SKM-1 (cell line): Measurements from ENCODE around the gene IL3RA.
"Not testable (repeated sequence)": the region's sequence is repeated elsewhere in the genome, so short reads cannot be mapped to it uniquely, and the experiment has no call there.

Experiments used
- DNase-seq: peaks from one replicate; lab custom pipeline; 2025; ENCODE audit not compliant: unreplicated experiment; lab: John Stamatoyannopoulos, UW

IL3RA gene

DNA sequence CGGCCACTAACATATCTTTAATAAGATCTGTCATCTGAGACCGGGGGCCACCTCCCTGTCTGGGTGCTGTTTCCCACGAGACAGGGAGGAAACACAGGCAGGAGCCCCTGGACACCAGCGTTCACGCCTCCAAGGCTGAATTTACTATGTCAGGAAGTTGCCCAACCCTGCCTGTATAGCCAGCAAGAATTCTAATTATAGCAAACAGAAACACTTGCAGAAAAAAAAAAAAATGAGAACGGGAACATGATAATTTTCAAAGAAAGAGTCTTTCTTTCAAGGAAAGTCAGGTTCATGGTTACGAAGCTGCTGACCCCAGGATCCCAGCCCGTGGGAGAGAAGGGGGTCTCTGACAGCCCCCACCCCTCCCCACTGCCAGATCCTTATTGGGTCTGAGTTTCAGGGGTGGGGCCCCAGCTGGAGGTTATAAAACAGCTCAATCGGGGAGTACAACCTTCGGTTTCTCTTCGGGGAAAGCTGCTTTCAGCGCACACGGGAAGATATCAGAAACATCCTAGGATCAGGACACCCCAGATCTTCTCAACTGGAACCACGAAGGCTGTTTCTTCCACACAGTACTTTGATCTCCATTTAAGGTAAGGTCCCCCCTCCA, at the start of gene IL3RA:
Gene IL3RA (plus strand): TSS at position 455 of the 613 bp plus-strand sequence. CDS start 4,981 bp downstream, outside the sequence.
- DNase-seq = peak; percentile 84

DNA sequence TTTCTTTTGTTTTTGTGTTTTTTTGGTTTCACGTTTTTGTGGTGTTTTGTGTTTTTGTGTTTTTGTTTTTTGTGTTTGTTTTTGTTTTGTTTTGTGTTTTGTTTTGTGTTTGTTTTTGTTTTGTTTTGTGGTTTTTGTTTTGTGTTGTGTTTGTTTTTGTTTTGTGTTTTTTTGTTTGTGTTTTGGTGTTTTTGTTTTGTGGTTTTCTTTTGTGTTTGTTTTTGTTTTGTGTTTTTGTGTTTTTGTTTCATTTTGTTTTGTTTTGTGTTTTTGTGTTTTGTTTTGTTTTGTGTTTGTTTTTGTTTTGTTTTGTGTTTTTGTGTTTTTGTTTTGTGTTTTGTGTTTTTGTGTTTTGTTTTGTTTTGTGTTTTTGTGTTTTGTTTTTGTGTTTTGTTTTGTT, 47.0 kb upstream of the IL3RA start:
- no peak for DNase-seq

DNA sequence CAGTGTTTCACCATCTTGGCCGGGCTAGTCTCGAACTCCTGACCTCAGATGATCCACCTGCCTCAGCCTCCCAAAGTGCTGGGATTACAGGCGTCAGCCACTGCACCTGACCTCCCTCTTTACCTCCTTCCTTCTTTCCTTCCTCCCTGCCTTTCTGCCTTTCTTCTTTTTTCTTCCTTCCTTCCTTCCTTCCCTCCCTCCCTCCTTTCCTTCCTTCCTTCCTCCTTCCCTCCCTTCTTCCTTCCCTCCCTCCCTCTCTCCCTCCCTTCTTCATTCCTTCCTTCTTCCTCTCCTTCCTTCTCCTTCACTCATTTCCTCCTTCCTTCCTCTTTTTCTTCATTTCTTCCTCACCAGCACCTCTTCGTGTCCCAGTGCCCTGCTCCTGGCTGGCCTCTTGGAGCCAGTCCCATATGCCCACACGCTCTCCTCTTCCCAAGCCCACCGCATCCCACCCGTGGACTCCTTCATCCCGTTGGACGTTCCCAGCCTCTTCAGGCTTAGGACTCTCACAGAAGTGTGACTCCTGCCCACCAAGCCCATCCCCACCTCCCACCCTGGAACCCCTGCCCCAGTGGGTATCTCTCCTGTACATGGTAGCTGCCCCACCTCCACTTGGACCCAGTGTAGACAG, 45.4 kb upstream of the IL3RA start:
- DNase-seq = no peak

DNA sequence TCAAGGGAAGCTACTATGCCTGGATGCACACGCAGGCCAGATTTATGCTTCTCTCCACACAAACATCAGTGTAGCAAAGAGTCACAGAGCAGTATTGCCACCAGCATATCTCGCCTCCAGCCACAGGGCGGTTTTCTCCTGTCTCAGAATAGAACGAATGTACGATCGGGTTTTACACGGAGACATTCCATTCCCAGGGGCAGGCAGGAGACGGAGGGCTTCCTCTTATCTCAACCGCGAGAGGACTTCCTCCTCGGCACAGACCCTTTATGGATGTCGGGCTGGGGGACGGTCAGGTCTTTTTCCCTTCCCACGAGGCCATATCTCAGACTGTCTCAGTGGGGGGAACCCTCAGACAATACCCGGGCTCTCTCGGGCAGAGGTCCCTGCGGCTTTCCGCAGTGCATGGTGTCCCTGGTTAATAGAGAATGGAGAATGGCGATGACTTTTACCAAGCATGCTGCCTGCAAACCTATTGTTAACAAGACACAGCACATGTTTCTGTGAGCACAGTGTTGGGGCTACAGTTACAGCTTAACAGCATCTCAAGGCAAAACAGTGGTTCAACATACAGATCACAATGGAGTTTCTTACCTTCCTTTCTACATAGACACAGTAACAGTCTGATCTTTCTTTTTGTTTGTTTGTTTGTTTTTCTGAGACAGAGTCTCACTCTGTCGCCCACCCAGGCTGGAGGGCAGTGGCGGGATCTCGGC, 43.9 kb upstream of the IL3RA start:
- no peak for DNase-seq

DNA sequence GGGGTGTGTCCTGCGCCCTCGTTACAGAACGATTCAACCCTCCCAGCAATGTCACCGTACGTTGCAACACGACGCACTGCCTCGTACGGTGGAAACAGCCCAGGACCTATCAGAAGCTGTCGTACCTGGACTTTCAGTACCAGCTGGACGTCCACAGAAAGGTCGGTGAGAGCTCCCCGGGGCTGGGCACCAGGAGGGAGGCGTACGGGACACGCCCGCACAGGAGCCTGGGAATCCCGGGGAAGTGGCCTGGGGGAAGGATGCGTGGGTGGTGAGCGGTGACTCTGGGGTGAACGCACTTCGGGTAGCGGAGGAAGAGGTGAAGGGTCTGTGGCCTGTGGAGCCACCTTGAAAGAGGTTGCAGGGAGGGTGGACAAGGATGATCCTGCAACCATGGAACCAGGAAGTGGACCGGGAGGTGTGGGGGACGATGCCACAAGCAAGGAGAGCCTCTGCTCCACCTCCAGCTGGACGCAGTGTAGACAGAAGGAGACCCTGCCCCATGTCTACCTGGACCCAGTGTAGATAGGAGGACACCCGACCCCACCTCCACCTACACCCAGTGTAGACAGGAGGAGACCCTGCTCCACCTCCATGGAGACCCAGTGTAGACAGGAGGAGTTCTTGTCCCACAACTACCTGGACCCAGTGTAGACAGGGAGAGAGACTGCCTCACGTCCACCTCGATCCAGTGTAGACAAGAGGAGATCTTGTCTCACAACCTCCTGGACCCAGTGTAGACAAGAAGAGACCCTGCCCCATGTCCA, 42.1 kb upstream of the IL3RA start:
- DNase-seq = no peak

DNA sequence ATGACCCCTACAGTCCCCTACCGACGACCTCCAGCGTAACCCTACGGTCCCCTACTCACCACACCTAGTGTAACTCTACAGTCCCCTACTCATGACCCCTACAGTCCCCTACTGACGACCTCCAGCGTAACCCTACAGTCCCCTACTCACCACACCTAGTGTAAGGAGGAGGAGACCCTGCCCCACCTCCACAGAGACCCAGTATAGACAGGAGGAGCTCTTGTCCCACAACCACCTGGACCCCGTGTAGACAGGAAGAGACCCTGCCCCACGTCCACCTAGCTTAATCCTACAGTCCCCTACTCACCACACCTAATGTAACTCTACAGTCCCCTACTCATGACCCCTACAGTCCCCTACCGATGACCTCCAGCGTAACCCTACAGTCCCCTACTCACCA, 41.0 kb upstream of the IL3RA start:
- DNase-seq = no peak

DNA sequence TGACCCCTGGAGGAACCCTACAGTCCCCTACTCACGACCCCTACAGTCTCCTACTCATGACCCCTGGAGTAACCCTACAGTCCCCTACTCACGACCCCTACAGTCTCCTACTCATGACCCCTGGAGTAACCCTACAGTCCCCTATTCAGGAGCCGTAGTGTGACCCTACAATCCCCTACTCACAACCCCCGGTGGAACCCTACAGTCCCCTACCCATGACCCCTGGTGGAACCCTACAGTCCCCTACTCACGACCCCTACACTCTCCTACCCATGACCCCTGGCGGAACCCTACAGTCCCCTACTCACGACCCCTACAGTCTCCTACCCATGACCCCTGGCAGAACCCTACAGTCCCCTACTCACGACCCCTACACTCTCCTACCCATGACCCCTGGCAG, 39.0 kb upstream of the IL3RA start:
- not testable (repeated sequence) for DNase-seq

DNA sequence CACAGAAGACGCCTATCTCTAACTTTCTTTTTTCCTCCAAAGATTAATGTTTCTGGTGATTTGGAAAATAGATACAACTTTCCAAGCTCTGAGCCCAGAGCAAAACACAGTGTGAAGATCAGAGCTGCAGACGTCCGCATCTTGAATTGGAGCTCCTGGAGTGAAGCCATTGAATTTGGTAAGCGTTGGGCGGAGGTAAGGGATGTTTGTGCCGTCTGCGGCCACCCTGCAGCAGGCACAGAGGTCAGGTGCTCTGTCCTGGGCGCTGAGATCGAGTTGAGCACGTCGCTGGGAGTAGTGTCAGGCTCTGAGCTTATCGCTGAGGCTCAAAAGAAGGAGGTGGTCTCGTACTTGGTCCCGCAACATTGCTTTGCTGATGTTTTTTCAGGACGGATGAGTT, 36.1 kb upstream of the IL3RA start:
- no peak for DNase-seq

DNA sequence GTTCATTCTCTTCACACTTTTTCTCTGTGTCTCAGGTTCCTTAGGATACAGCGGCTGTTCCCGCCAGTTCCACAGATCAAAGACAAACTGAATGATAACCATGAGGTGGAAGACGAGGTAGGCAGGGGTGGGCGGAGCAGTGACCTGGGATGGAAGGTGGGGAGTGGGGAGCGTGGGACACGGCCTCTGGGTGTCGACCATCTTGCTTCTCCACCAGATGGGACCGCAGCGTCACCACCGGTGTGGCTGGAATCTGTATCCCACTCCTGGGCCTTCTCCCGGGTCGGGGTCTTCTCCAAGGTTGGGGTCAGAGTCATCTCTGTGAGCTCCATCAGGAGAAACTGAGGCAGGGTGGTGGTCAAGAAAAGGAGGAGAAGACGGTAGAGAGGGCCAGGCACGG, 31.2 kb upstream of the IL3RA start:
- DNase-seq = no peak

DNA sequence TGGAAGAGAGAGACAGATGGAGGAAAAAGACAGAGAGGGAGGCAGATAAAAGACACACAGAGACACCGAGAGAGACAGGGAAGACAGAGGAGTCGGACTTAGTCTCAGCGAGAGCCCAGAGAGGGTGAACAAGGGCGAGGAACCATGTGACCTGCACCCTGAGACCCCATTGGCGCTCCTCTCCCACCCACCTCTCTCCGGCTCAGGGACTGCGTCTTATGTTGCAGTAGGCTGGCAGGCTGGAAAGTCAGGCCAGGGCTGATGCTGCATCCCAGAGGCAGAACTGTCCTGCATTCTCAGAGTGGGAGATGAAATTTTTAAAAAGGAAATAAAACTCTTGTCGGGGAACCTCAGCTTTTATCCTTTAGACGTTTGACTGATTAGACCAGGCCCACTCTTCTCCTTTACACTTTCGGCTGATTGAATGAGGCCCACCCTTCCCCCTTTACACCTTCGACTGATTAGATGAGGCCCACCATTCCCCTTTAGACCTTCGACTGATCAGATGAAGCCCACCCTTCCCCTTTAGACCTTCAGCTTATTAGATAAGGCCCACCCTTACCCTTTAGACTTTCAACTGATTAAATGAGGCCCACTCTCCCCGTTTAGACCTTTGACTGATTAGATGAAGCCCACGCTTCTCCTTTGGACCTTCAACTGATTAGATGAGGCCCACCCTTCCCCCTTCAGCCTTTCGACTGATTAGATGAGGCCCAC, 29.5 kb upstream of the IL3RA start:
- DNase-seq = no peak

DNA sequence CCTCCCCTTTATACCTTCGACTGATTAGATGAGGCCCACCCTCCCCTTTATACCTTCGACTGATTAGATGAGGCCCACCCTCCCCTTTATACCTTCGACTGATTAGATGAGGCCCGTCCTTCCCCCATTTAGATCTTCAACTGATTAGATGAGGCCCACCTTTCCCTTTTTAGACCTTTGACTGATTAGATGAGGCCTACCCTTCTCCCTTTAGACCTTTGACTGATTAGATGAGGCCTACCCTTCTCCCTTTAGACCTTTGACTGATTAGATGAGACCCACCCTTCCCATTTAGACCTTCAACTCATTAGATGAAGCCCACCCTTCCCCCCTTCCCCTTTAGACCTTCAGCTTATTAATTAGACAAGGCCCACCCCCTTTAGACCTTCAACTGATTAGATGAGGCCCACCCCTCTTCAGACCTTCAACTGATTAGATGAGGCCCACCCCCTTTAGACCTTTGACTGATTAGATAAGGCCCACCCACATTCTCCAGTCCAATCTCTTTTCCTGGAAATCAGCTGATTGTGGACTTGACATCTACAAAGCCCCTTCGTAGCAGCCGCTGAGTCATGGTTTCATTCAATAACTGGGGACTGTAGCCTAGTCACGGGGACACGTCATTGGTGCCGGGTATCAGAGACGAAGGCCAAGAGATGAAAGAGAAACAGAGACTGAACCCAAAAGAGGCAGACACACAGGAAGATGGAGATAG, 28.8 kb upstream of the IL3RA start:
- no peak for DNase-seq

DNA sequence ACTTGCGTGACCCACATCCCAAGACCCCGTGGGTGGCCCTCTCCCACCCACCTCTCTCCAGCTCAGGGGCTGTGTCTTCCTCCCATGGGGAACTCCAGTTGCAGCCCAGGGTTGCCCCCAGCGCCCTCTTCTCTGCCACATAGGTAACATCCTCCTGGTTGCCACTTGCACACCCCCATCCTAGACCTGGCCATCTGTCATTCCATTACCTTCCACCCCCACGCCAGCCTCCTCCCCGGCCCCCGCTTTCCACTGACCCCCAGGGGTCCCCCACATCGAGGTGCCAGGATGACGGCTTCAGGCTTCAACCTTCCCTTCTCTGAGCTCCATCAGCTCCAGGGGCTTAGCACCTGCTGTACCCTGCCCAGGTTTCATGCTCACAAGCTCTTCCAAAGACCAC, 28.1 kb upstream of the IL3RA start:
- DNase-seq = no peak

DNA sequence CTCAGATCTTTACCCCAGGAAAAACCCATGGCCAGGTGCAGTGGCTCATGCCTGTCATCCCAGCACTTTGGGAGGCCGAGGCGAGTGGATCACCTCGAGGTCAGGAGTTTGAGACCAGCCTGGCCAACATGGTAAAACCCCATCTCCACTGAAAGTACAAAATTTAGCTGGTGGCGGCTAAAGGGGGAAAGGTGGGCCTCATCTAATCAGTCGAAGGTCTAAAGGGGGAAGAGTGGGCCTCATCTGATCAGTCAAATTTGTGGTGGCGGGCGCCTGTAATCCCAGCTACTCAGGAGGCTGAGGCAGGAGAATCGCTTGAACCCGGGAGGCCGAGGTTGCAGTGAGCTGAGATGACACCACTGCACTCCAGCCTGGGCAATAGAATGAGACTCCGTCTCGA, 27.7 kb upstream of the IL3RA start:
- not testable (repeated sequence) for DNase-seq

DNA sequence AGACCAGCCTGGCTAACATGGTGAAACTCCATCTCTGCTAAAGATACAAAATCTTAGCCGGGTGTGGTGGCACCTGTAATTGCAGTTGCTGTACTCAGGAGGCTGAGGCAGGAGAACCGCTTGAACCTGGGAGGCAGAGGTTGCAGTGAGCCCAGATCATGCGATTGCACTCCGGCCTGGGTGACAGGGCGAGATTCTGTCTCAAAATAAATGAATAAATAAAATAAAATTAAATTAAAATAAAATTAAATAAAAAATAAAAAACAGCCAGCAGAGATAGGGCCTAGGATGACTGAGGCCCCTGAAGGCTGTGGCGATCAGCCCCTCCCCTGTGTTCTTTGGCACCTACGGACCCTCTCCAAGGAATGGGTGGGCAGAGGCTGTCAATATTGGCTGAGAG, 22.8 kb upstream of the IL3RA start:
- DNase-seq = no peak

DNA sequence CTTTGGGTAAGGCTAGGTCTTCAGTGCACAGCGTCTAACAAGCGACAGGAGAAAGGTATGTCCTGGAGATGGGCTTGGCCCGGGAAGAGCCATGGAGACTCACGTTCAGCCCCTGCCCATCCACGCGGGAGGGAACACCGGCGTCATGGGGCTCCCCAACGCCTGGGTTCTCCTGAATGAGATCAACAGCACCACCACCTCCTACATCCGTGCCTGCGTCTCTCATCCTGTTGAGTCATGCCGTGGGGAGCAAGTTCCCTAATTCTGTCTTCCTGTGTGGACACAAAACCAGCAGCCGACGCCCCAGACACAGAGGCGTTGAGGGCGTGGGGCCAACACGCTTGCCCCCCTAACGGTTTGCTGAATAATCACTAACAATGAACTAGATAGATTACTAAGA, 20.1 kb upstream of the IL3RA start:
- peak; percentile 89 for DNase-seq

DNA sequence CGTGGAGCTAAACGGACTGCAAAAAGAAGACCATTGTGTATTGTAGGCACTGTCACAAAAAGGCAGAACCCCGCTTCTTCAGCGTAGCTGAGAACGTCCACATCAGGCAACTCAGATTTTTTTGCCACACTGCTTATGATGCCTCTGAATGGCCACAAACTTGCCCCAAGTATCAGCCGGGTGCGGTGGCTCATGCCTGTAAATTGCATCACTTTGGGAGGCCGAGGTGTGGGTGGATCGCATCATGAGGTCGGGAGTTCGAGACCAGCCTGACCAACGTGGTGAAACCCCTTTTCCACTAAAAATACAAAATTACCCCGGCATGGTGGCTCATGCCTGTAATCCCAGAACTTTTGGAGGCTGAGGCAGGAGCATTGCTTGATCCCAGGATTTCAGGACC, 14.9 kb upstream of the IL3RA start:
- no peak for DNase-seq

DNA sequence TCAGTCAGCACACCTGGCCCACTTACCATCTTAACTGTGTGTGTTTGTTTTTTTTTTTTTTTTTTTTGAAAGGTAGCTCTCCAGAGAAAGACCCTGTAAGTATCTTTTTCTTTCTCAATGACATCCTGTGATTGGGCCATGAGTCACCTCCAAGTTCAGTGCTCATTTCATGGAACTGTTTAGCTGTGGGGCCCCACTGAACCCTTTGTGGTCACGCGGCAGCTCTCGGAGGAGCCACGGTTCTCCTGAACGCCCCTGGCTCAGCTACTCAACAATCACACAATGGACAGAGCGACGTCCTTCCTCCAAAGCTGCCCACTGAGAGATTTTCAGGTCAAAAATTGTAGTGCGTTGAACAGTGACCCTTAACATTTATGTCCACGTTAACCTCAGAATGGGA, 14.2 kb upstream of the IL3RA start:
- DNase-seq = no peak

DNA sequence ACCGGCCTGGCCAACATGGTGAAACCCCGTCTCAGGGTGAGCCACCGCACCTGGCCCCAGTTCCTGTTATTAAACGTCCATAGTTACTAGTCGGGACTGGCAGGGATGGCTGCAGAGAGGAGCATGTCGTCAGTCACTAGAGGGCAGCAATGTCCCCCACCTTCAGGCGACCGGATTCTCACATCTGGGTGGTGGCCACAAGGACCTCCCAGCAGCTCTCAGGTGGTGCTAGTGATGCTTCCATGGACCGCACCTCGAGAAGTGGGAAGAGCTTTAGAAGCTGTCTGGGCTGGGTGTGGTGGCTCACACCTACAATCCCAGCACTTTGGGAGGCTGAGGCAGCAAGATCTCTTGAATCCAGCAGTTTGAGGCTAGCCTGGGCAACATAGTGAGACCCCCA, 13.3 kb upstream of the IL3RA start:
- DNase-seq = peak; percentile 89

DNA sequence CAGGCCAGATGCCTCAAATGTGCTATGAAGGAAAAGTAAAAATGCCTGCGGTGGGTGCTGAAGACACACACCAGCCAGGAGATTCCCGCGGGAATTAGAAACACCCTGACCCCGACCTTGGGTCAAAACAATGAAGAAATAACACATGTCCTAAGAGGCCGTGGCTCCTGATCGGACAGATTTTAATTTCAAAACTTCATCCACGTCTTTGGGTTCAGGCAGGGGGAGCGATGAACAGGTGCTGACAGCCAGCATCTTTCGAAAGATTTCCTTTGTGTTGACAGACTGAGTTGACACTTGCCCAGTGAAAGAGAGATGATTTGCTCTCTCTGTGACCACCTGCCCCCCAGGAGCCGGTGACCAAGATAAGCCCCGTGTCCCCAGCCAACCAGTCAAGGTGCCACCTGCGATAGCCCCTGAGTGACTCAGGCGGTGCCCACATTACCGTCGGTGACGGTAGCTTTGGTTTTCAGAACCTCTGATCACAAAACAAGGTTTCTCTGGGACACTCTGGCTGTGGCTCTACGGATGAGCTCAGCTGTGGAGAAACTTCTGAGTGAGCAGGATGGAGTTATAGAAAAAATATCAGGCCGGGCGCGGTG, 11.0 kb upstream of the IL3RA start:
- no peak for DNase-seq

DNA sequence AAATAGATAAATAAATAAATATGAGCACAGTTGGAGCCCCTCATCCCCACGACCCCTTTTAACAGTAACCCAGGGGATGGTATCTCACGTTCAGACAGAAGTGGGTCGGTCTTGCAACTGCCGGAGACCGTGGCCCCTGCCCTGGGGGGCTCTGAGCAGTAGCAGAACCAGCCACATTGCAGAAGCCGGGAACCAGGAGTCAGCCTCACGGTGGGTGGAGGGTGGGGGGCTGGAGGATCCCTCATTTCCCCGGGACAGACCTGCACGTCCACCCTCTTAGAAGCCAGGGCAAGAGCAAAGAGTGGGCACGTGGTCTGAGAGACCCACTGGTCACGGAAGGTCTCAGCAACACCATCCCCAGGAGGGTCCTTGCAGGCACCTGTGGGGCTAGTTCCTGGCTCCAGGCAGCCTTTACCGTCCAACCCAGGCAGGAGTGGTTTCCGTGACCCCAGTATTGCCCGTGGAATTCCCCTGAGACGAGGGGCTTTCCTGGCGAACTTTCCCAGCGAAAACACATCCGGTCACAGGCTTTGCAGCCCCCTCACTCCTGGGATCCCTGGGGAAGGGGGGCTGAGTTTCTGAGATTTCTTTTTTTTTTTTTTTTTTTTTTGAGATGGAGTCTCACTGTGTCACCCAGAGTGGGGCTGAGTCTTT, 8.8 kb upstream of the IL3RA start:
- DNase-seq = no peak
